GM18870 (cell line): ENCODE measurements around the gene MPDU1.
"Not testable (repeated sequence)": the region's sequence is repeated elsewhere in the genome, so short reads cannot be mapped to it uniquely, and the experiment has no call there.

ENCODE experiments used
- ATAC-seq: cut with Tn5 transposase; IDR thresholded peaks from one replicate; pipeline ENCODE4 v1.9.1; 2021; ENCODE audit warnings: moderate library complexity; ENCODE audit not compliant: unreplicated experiment

The MPDU1 gene

DNA sequence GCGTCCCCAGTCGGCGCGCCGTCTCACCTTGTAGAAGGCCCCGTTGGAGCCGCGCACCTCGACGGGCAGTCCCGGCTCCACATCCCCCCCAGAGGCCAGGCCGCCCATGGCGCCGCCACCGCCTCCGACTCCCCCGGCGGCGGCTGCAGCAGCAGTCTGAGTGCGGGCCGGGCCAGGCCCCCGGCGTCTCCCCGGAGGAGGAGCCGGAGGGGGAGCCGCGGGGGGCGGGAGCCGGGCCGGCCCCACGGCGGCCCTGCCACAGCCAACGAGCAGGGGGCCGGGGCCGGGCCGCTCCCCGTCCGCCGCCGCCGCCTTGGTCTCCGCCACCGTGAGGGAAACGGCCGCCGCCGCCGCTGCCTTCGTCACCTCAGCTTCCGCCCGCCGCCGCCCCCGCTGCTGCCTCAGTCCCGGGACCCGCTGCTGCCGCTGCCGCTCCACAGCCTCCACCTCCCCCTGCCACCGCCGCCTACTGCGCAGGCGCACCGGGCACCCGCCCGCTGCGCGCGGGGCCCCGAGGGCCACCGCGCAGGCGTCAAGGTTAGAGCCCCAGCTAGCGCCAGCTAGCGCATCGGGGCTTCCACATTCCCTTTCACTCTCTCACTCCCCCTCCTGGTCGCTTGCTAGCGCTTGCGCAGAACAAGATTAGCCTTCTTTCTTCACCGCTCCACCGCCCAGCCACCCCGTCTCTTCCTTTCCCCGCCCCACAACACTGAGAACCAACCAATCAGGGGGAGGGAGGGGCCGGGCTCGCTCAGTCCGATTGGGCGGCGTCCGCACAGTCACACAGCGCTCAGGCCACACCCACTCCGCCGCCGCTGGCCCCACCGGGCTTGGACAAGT lies 31.0 kb downstream of the MPDU1 start, which contains the start of gene FXR2:
Gene FXR2 (minus strand): TSS at position 473 of the 840 bp plus-strand sequence. CDS start 365 bp downstream, at position 108.
- peak; percentile 88 for ATAC-seq

DNA sequence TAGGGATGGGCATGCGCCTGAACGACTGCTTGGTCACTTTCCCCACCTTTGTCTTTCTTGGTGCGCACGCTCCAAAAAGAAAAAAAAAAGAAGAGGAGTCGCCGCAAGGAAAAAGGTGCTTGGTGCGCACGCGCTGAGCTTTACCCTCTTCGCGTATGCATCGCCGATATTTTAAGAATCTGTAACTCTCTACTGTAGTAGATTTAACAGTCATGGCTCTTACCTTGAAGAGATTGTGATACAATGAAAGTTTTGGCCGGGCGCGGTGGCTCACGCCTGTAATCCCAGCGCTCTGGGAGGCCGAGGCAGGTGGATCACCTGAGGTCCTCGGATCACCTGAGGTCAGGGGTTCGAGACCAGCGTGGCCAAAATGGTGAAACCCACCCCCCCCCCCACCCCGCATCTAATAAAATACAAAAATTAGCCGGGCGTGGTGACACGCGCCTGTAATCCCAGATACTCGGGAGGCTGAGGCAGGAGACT lies 31.7 kb downstream of the MPDU1 start:
- no peak for ATAC-seq

DNA sequence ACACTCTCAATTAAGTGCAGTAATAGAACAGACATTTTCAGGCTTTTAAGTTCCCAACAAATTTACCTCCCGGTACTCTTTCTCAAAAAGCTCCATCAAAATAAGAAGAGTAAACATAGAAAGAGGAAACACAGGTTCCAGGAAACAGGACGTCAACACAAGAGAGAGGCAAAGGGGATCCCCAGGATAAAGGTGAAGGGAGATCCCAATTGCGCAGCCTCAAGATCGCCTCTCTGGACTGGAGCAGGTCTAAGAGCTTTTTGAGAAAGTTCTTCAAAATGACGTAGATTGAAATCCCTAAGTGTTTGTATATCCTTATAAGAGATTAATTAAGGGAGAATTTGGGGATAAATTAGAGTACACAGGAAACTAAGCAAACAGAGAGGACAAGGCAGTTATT lies 35.0 kb downstream of the MPDU1 start:
- ATAC-seq = no peak

- ATAC-seq = no peak
Observed at GRCh38 chr17:7620835-7621234, 37.2 kb downstream of the MPDU1 start.

DNA sequence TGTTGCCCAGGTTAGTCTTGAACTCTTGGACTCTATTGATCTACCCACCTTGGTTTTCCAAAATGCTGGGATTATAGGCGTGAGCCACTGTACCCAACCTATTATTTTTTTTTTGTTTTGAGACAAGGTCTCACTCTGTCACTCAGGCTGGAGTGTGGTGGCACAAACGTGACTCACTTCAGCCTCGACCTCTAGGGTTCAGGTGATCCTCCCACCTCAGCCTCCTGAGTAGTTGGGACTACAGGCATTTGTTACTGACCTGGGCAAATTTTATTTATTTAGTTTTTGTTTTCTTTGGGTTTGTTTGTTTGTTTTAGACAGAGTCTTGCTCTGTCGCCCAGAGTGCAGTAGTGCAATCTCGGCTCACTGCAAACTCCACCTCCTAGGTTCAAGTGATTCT lies 40.0 kb downstream of the MPDU1 start:
- ATAC-seq = no peak

GRCh38 chr17:7625749-7626148 lies 42.1 kb downstream of the MPDU1 start:
- ATAC-seq = not testable (repeated sequence)

- ATAC-seq = no peak
Observed at GRCh38 chr17:7626307-7626706, 42.7 kb downstream of the MPDU1 start.

DNA sequence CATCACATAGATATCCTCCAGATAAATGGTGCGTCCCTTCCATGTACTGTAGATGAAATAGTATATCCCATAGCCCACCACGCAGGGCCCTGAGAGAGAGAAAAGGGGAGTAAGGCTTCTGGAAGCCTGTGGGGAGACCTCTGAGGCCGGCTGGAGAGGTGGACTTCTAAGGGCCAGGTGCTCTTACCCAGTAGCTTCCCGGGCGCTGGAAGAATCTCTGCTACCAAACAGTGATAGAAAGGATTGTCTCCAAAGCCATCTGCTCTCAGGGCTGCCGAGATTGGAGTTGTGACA lies 43.3 kb downstream of the MPDU1 start:
- no peak for ATAC-seq

- peak; percentile 64 for ATAC-seq
Observed at GRCh38 chr17:7627250-7628121, 43.8 kb downstream of the MPDU1 start, which contains the start of gene SAT2. TSS of gene SAT2 (minus strand) at chr17:7627821. CDS start at chr17:7627635, 186 bp downstream.

- no peak for ATAC-seq
Observed at GRCh38 chr17:7629939-7630571, 46.4 kb downstream of the MPDU1 start, which contains the start of gene SHBG. TSS of gene SHBG (plus strand) at chr17:7630135. CDS start at chr17:7630173, 38 bp downstream.

DNA sequence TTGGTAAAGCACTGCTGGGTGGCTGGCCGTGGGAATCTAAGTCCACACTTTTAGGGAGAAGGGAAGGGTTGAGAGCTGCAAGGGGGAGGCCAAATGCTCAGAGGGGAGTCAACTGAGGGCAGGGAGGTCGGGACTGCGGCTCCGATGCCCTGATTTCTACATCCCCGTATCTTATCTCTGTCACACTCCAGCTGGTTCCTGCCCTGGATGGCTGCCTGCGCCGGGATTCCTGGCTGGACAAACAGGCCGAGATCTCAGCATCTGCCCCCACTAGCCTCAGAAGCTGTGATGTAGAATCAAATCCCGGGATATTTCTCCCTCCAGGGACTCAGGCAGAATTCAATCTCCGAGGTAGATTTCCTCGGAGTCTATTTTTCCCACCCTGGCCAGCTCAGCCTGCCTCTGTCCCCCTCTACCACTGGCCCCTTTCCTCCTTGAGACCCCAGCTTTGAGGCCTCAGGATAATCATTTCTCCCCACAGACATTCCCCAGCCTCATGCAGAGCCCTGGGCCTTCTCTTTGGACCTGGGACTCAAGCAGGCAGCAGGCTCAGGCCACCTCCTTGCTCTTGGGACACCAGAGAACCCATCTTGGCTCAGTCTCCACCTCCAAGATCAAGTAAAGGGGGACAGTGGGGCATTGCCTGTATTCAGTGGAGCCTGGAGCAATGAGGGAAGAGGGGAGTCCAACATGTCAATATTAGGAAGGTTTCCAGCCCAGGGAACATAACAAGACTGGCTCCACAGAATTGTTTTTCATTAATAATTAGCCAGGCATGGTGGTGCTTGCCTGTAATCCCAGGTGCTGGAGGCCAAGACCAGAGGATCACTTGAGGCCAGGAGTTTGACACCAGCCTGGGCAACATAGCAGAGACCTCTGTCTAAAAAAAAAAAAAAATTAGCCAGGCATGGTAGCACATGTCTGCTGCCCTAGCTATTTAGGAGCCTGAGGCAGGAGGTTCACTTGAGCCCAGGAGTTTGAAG lies 48.0 kb downstream of the MPDU1 start:
- no peak for ATAC-seq

- no peak for ATAC-seq
Observed at GRCh38 chr17:7632492-7632894, 48.8 kb downstream of the MPDU1 start.

DNA sequence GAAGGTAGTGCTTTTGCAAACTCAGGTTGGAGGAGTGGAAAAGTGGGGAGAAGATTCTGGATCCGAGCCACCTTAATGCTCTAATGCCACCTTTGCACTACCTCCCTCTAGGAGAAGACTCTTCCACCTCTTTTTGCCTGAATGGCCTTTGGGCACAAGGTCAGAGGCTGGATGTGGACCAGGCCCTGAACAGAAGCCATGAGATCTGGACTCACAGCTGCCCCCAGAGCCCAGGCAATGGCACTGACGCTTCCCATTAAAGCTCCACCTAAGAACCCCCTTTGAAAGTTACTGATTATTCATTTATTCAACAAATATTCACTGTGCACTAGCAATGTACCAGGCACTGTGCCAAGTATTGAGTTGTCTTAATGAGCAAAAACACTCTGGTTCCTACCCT lies 49.4 kb downstream of the MPDU1 start:
- ATAC-seq = no peak

DNA sequence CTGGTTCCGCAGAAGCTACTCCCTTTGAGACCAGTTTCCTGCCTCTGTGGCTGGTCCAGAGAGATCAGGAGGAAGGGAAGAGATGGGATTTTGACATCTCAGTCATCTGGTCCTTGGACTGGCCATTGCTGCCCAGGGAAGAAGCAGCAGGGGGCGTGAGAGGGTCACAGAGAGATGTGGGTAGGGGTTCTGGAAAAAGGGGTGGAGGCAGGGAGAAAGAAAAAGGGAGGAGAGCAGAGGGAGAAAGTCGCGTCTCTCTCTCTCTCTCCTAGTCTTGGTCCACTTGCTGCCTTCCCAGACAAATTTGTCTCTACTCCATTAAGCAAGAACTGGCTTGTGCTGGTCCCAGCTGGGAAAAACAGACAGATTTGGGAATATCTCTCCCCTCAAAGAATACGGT lies 50.7 kb downstream of the MPDU1 start:
- no peak for ATAC-seq

DNA sequence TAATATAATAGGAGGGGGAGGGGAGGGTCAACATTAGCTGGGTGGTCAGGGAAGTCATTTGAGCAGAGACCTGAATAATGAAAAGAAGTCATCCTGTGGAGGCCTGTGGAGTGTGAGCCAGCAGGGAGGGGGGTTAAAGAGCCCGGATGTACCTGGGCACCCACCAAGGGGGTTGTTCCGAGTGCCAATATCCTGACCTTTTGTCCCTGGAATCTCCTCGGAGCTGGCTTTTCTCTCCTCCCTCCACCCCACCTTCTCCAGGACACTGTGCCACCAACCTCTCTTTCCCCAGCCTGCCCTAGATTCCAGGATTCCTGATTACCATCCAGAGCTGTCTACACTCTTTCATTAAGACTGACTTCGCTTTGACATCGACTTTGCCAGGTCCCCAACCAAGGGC lies 52.5 kb downstream of the MPDU1 start:
- no peak for ATAC-seq
